Activated CD8-positive, alpha-beta memory T cell treated with anti-CD3 and anti-CD28 coated beads, Interleukin-2, amount 10 ng/mL, durations not matched to agents 7 days and 5 days (primary cell): ENCODE measurements around the gene TTC39C. TPM values are rescaled to one million over a fixed set of nuclear protein-coding genes. Genes with fewer than 3 reads are reported as not detected.

Experiments used
- ATAC-seq: fragments of 150-1000 bp; cut with Tn5 transposase; one replicate; pipeline ENCODE4 v1.10.0; 2021; ENCODE audit warnings: moderate library complexity
- CTCF ChIA-PET: fragments of 350-600 bp; sonication (Branson Sonifier 250); formaldehyde crosslinking; loops from one replicate; lab custom pipeline; 2021; ENCODE audit warnings: antibody characterized with exemption; lab: Charles Lee
- DNase-seq: peaks from one replicate; pipeline ENCODE4 v3.0.0-alpha.2; 2020
- H3K27ac Mint-ChIP-seq: one replicate; pipeline ENCODE4 v1.8.0; 2021; ENCODE audit warnings: mild to moderate bottlenecking, mixed read lengths
- H3K27me3 Mint-ChIP-seq: one replicate; pipeline ENCODE4 v1.8.0; 2021; ENCODE audit warnings: mixed read lengths
- H3K36me3 Mint-ChIP-seq: one replicate; pipeline ENCODE4 v1.8.0; 2021; ENCODE audit warnings: mild to moderate bottlenecking, mixed read lengths
- H3K4me1 Mint-ChIP-seq: one replicate; pipeline ENCODE4 v1.8.0; 2021; ENCODE audit warnings: mixed read lengths
- H3K4me3 Mint-ChIP-seq: one replicate; pipeline ENCODE4 v1.8.0; 2021; ENCODE audit warnings: mild to moderate bottlenecking, moderate library complexity, mixed read lengths
- H3K9me3 Mint-ChIP-seq: one replicate; pipeline ENCODE4 v1.8.0; 2022; ENCODE audit warnings: low read depth, mixed read lengths
- total RNA-seq, 2 experiments: library from RNA; stranded (reverse); gene quantifications; one replicate each; pipeline ENCODE4 v1.2.3, GENCODE V29; 2021

TTC39C gene
- total RNA-seq = 10 to 100 TPM; 59.0 to 69.7 TPM

DNA sequence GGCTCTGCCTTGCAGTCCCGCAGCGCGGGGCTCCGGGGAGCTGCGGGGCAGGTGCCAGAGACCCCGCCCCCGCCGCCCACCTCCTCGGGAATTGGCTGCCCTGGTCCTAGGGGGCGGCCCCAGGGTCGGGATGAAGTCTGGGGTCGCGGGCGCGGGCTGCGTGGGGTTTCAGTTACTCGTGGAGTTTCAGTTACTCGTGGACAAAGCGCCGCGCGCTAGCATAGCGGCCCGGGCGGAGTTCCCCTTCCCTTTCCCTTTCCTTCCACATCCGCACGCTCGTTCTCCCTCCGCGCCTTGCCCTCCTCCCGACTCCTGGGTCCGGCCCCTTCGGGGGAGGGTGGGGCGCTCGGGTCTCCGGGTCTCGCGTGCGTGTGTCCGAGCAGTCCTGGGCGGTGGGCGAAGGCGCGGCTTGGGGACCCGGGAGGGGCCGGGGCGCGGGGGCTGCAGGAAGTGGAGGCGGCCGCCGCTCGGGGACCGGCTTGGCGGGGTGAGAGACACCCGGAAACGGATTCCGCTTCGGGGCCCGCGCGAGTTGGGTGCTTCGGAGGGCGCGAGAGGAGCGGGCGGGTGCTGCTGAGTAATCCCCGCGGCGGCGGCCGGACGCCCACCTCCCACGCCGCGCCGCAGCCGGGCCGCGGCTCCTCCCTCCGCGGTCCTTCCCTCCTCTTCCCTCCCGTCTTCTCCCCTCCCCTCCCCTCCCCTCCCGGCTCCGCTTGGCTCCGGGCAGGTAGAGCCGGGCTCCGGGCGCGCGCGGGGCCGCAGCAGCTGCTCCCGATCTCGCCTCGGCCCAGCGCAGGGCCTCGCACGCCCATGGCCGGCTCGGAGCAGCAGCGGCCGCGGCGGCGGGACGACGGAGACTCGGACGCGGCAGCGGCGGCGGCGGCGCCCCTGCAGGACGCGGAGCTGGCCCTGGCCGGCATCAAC is at the start of gene TTC39C:
TSS of gene TTC39C (plus strand) at position 693 of the 924 bp plus-strand sequence. CDS start at position 811, 118 bp downstream.
- CTCF ChIA-PET = interaction anchor here (0.7 to 3.5 kb wide), 7 partner anchors 8 to 154 kb away, joined by 3 to 8 read pairs (median 3); no protein-coding TSS in a partner anchor

DNA sequence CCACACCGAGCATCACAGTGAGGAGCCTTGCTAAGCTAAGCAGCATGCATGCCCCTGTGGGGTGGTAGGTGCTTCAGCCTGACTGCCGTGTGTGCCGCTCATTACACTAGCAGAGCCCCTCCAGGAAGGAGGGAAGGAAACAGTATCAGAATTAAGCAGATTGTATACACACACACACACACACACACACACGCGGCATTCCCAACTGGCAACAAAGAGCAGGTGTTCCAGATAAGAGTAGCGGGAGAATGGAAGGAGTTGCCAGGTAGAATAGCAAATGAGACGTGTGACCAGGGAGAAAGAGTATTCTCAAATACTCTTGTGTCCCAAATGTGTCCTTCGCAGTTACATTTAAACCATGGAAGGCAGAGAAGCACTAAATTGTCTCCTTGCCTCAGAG is 47.6 kb upstream of the TTC39C start:
- H3K4me1 Mint-ChIP-seq = peaks cover 57% of the 10 kb centered on the region
- no peak overlapping the region for H3K27ac Mint-ChIP-seq
- H3K27me3 Mint-ChIP-seq = peaks cover 9% of the 10 kb centered on the region
- DNase-seq = no peak
- H3K36me3 Mint-ChIP-seq = peaks cover 1% of the 10 kb centered on the region
- CTCF ChIA-PET = interaction anchor here (0.8 to 2.5 kb wide), 8 partner anchors 14 to 153 kb away, joined by 3 to 6 read pairs (median 4); no protein-coding TSS in a partner anchor
- ATAC-seq = no peak
- no peak overlapping the region for H3K4me3 Mint-ChIP-seq
- H3K9me3 Mint-ChIP-seq = no peaks in the 10 kb centered on the region

More for the DNA sequence above, at the start of gene TTC39C:
- DNase-seq = peak; percentile 92
- peak; percentile 70 for ATAC-seq
- peak within 1 kb of the TSS; percentile 82 for H3K27ac Mint-ChIP-seq
- peak within 1 kb of the TSS; percentile 93 for H3K4me3 Mint-ChIP-seq
- peaks cover 26% of the 10 kb centered on the region for H3K36me3 Mint-ChIP-seq
- no peaks in the 10 kb centered on the region for H3K27me3 Mint-ChIP-seq
- H3K4me1 Mint-ChIP-seq = peaks cover 72% of the 10 kb centered on the region
- H3K9me3 Mint-ChIP-seq = no peaks in the 10 kb centered on the region

DNA sequence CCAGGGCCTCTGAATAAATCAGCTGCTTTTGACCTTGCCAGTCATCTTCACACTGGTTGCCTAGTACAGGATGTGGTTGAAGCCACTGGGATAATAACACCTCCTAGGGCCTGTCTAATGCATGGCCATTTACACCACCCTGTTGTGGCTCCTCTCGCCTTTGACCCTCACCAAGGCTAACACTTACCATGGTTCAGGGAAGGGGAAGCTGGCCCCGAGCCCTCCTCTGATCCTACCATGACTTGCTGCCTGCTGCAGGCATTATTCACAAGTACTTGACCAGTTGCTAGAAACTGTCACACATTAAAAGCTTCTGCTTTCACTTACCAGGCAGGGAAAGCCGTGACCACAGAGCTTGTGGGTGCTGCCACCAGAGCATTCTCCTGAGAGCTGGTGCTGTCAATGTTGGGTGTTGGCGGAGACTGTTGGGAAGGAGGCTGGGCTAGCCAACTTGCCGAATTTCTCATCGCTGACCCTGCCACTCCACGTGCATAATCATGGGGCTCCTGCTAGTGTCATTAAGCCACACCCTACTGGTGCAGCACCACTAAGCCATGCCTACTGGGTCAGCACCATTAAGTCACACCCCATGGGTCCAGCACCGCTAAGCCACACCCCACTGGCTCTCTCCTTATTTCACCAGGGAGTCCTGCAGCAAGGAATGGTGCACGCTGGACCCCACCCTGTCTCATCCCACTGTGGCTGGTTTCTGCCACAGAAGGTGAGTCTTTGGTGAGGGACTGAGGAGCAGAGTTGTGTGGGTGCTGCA is 47.0 kb upstream of the TTC39C start:
- CTCF ChIA-PET = interaction anchor here (0.8 to 2.5 kb wide), 9 partner anchors 10 to 152 kb away, joined by 3 to 6 read pairs (median 4); no protein-coding TSS in a partner anchor
- no peak overlapping the region for H3K4me3 Mint-ChIP-seq
- peak; percentile 77 for DNase-seq
- H3K27ac Mint-ChIP-seq = peak overlapping the region; percentile 57
- H3K4me1 Mint-ChIP-seq = peaks cover 61% of the 10 kb centered on the region
- H3K9me3 Mint-ChIP-seq = no peaks in the 10 kb centered on the region
- peaks cover 9% of the 10 kb centered on the region for H3K27me3 Mint-ChIP-seq
- ATAC-seq = peak; percentile 54
- H3K36me3 Mint-ChIP-seq = peaks cover 1% of the 10 kb centered on the region

DNA sequence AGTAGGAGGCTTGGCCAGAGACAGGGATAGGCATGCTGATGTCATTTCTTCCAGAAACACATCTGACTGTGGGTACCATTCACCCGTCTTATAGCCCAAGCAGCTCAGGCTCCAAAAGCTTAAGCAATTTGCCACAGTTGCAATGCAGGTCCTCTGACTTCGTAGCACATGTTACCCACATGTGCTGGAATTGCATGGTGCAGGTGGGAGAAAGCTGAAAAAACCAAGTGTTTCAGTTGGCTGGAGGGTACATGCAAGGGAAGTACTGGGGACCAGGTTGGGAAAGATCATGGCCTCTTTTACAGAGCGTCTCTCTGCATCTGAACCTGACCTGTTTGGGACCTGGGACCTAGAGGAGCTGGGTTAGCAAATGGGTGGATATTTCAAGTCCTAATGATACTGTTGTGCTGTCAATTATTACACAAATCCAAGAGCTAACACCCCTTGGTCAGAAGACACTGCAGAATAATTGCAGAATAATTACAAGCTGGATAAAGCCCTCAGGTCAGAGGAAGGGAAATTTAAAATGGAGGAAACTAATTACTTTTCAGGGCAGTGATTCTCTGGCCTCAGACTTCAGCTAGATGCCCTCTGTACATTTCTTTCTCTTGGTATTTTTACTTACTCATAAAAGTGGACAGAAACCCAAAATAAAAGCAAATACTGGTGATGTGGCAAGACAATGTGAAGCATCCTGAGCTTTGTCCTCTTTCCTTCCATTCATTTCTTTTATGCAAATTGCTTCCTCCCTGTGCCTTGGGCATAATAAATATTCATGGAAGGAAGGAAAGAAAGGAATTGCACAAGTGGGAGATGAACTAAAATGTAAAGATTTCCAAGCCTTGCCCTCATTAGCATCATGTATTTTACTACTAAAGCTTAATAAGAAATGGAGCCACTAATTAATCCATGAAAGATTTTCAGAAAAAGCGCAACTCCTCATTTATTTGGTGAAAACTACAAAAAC is 45.6 kb upstream of the TTC39C start:
- no peak for ATAC-seq
- CTCF ChIA-PET = interaction anchor here (0.5 to 2.0 kb wide), 8 partner anchors 9 to 483 kb away, joined by 3 to 6 read pairs (median 3); no protein-coding TSS in a partner anchor
- peaks cover 1% of the 10 kb centered on the region for H3K36me3 Mint-ChIP-seq
- no peak overlapping the region for H3K4me3 Mint-ChIP-seq
- H3K27ac Mint-ChIP-seq = no peak overlapping the region
- H3K9me3 Mint-ChIP-seq = no peaks in the 10 kb centered on the region
- H3K27me3 Mint-ChIP-seq = peaks cover 10% of the 10 kb centered on the region
- peaks cover 69% of the 10 kb centered on the region for H3K4me1 Mint-ChIP-seq
- DNase-seq = no peak

DNA sequence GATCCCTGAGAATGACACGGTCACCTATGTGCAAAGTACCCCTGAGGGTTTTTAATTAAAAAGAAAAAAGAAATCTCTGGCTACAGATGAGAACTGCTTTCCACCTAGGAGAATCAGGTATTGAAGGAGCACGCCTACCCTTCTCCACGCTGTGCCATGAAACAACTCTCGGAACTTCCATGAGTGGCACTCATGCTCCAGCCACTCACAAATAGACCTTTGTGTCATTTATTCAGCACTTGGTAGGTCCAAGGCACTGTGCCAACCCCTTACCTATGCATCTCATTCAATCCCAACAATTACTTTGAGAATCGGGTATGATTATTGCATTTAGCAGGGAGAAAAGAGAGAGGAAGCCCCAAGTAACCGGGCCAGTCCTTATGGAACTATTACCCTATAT is 44.9 kb upstream of the TTC39C start:
- CTCF ChIA-PET = interaction anchor here (1.0 to 2.0 kb wide), 3 partner anchors 8 to 23 kb away, joined by 3 to 6 read pairs (median 3); no protein-coding TSS in a partner anchor
- Mint-ChIP-seq H3K9me3 (no peaks in the 10 kb centered on the region), H3K27ac (no peak overlapping the region), H3K36me3 (peaks cover 3% of the 10 kb centered on the region), H3K27me3 (peaks cover 10% of the 10 kb centered on the region), H3K4me3 (no peak overlapping the region), H3K4me1 (peaks cover 61% of the 10 kb centered on the region)
- ATAC-seq (no peak), DNase-seq (no peak)

DNA sequence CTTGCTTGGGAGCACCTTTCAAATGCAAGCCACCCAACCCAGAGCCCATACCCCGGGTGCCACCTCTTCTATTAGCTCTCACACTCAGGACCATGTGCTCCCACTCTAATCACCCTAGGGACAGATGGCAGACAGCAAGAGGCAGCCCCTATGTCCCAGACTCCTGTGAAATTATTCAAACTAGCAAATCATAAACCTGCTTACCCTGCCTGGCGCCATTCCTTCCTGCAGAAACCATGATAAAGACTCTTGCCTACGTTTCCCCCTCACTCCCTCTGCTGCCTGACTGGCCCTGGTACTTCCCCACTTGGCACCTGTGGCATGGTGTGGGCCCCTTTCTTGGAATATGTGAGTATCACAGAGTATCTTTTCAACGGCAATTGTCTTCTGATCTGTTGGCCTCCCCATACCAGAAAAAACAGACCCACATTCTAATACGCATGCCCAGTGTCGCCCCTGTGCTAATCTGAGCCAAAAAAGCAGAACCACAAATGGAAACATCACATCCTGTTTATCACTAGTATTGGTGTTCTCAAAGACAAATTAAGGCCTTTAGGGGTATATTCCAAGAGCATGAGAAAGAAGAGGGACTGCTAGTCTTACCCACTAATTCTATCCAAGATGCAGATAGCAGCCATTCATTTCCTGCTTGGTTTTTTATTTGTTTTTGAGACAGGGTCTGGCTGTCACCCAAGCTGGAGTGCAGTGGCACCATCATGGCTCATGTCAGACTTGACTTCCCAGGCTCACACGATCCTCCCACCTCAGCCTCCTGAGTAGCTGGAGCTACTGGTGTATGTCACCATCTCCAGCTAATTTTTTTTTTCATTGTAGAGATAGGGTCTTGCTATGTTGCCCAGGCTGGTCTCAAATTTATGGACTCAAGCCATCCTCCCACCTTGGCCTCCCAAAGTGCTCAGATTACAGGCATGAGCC is 44.1 kb upstream of the TTC39C start:
- H3K27ac Mint-ChIP-seq = peak overlapping the region; percentile 59
- DNase-seq (peak; percentile 56), ATAC-seq (peak; percentile 37)
- H3K4me1 Mint-ChIP-seq = peaks cover 54% of the 10 kb centered on the region
- no peaks in the 10 kb centered on the region for H3K9me3 Mint-ChIP-seq
- H3K36me3 Mint-ChIP-seq = peaks cover 8% of the 10 kb centered on the region
- CTCF ChIA-PET = no interaction called here
- no peak overlapping the region for H3K4me3 Mint-ChIP-seq
- peaks cover 10% of the 10 kb centered on the region for H3K27me3 Mint-ChIP-seq

DNA sequence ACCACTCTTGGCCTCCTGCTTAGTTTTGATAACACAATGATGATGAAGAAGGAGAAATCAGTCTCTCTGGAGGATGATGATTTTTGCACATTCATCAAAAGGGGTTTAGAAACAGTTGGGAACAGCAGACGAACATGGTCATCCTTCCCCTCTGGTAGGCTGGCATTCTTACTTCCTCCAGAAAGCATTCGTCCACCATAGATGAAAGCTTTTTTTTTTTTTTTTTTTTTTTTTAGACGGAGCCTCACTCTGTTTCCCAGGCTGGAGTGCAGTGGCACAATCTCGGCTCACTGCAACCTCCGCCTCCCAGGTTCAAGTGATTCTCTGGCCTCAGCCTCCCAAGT is 43.5 kb upstream of the TTC39C start:
- H3K36me3 Mint-ChIP-seq = peaks cover 14% of the 10 kb centered on the region

DNA sequence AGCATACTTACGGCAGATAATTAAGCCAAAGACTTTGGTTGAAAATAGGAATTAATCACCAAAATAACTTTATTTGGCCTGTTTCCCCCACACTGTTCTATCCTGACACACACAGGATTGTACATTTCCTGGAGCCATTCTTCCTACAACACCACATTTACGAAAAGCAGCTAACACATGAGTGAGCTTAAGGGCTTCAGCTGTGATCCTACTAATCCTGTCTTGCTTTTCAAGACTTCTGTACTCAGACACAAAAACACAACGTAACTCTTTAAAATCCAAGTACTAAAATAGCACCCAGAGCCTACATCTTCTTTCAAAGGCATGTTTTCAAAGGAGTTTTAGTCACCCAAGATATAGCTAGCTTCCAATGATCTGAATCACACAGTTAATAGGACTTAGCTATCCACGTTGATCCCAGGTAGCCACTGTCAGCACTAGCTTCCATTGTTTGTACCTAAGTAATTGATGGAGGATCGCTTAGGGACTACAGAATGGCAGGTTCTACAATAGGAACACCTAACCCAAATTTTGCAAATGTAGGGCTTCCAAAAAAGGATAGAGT is 42.8 kb upstream of the TTC39C start:
- Mint-ChIP-seq H3K4me1 (peaks cover 49% of the 10 kb centered on the region), H3K4me3 (no peak overlapping the region), H3K27me3 (peaks cover 15% of the 10 kb centered on the region), H3K27ac (no peak overlapping the region), H3K36me3 (peaks cover 20% of the 10 kb centered on the region), H3K9me3 (peaks cover 3% of the 10 kb centered on the region)
- ATAC-seq (no peak), DNase-seq (no peak)
- CTCF ChIA-PET = interaction anchor here (1.0 kb wide), 1 partner anchor 19 kb away, joined by 3 read pairs; no protein-coding TSS in a partner anchor

More for the DNA sequence above, 43.5 kb upstream of the TTC39C start:
- peaks cover 10% of the 10 kb centered on the region for H3K27me3 Mint-ChIP-seq
- peak overlapping the region; percentile 59 for H3K27ac Mint-ChIP-seq
- ATAC-seq (no peak), DNase-seq (no peak)
- H3K4me1 Mint-ChIP-seq = peaks cover 50% of the 10 kb centered on the region
- CTCF ChIA-PET = interaction anchor here (1.0 kb wide), 1 partner anchor 20 kb away, joined by 3 read pairs; no protein-coding TSS in a partner anchor
- no peak overlapping the region for H3K4me3 Mint-ChIP-seq
- peaks cover under 1% of the 10 kb centered on the region for H3K9me3 Mint-ChIP-seq

DNA sequence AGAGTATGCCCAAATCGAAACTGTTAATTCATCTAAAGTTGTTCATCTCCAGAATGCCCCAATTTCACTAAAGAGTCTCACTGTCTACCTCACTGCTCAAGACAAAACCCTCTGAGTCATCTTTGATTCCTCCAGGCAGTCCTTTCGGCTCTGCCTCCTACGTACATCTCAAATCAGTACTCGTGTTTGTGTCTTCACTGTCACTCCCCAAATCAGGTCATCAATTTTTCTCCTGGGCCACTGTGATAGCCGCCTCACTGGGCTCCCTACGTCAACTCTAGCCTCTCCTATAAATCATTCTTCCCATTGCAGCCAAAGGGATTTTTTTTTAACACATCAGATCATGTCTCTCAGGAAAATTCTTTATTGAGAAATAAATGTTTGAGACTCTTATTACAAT is 42.1 kb upstream of the TTC39C start:
- Mint-ChIP-seq H3K27me3 (peaks cover 15% of the 10 kb centered on the region), H3K9me3 (peaks cover 6% of the 10 kb centered on the region), H3K4me3 (no peak overlapping the region), H3K4me1 (peaks cover 43% of the 10 kb centered on the region), H3K27ac (no peak overlapping the region), H3K36me3 (peaks cover 24% of the 10 kb centered on the region)
- ATAC-seq = peak; percentile 89
- CTCF ChIA-PET = no interaction called here
- DNase-seq = peak; percentile 56

DNA sequence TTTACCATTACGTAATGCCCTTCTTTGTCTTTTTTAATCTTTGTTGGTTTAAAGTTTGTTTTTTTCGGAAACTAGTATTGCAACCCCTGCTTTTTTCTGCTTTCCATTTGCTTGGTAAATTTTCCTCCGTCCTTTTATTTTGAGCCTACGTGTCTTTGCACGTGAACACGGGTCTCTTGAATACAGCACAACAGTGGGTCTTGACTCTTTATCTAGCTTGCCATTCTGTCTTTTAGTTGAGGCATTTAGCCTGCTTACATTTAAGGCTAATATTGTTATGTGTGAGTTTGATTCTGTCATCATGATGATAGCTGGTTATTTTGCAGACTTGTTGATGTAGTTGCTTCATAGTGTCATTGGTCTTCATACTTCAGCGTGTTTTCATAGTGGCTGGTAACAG is 37.5 kb upstream of the TTC39C start:
- H3K27ac Mint-ChIP-seq = no peak overlapping the region
- H3K4me3 Mint-ChIP-seq = no peak overlapping the region
- CTCF ChIA-PET = interaction anchor here (1.6 to 1.7 kb wide), 3 partner anchors 8 to 26 kb away, joined by 3 to 6 read pairs (median 4); no protein-coding TSS in a partner anchor
- peaks cover 29% of the 10 kb centered on the region for H3K4me1 Mint-ChIP-seq
- DNase-seq (no peak), ATAC-seq (no peak)
- peaks cover 10% of the 10 kb centered on the region for H3K9me3 Mint-ChIP-seq
- peaks cover 7% of the 10 kb centered on the region for H3K27me3 Mint-ChIP-seq
- H3K36me3 Mint-ChIP-seq = peaks cover 26% of the 10 kb centered on the region
